Measurements from ENCODE around the gene MYO5B. TPM values are rescaled to one million over a fixed set of nuclear protein-coding genes. Genes with fewer than 3 reads are reported as not detected.
"Not testable (repeated sequence)": the region's sequence is repeated elsewhere in the genome, so short reads cannot be mapped to it uniquely, and the experiment has no call there.

The MYO5B gene
- total RNA-seq, 4 donors from 2014 or later = 1.9 to 18.3 (median 4.4) TPM

DNA sequence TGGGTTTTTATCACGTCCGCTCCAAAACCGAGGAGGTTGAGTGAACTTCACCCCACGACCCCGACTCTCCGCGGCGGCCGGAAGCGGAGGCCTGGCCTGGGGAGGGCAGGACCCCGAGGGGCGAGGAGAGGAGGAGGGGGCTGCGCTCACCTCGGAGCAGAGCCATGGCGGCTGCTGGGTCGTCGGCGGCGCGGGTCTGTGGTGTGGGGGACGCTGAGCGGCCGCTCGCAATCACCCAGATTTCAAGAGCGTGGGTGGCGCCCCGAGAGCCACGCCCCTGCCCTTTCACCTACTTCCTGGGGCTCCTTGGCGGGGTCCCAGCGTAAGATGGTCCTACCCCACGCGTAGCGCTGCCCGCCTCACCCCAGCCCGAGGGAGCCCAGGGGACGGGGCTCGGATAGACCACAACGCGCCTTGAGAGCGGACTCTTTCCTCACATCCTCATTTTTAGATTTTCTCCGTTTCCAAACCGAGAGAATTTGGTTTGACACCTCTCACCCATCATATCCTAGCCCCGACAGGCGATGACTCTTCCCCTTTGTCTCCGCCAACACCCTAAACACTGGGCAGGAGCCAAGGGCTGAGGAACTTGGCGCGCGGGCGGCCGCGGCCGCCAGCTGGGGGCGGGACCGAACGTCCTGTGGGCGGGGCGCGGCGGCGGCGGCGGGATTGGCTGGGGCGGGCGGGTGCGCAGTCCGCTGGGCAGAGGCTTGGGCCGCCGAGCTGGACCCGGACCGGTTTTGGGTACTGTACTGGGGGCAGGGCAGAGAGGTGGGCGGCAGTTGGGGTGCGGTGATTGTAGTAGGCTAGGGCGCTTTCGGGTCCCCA lies 381.4 kb downstream of the MYO5B start, which contains the start of gene ACAA2:
TSS of gene ACAA2 (minus strand) at position 215 of the 828 bp plus-strand sequence. CDS start at position 166, 49 bp downstream.
- TF ChIP-seq POLR2AphosphoS5 (IDR thresholded peaks at IDR 0.05) = peak; percentile 87
- TF ChIP-seq EP300 (IDR thresholded peaks at IDR 0.05) = no peak
- peak; percentile 57 to 60 for TF ChIP-seq POLR2A (IDR thresholded peaks at IDR 0.05)
- TF ChIP-seq, protein P1, sequence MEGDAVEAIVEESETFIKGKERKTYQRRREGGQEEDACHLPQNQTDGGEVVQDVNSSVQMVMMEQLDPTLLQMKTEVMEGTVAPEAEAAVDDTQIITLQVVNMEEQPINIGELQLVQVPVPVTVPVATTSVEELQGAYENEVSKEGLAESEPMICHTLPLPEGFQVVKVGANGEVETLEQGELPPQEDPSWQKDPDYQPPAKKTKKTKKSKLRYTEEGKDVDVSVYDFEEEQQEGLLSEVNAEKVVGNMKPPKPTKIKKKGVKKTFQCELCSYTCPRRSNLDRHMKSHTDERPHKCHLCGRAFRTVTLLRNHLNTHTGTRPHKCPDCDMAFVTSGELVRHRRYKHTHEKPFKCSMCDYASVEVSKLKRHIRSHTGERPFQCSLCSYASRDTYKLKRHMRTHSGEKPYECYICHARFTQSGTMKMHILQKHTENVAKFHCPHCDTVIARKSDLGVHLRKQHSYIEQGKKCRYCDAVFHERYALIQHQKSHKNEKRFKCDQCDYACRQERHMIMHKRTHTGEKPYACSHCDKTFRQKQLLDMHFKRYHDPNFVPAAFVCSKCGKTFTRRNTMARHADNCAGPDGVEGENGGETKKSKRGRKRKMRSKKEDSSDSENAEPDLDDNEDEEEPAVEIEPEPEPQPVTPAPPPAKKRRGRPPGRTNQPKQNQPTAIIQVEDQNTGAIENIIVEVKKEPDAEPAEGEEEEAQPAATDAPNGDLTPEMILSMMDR (IDR thresholded peaks at IDR 0.05) = no peak
- ATAC-seq = peak; percentile 95
- 0% methylated on average over 1 to 11 of the region's 74 CpGs for WGBS, 2 donors (ENCODE audit: low coverage in 1 of 2)

DNA sequence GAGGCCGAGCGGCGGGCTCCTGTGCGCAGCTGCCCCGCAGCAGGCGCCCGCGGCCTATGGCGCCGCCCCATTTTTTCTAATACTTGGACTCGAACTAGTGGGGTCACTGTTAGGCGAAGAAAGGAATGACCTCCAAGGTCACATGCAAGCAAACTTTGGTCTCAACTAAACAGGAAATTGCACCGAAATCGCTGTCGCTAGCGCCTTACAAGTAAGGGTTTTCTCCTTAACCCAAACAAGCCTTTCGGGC lies 382.0 kb downstream of the MYO5B start:
- peak; percentile 10 for ATAC-seq
- Histone ChIP-seq H3K9me3 (no peaks in the 10 kb centered on the region), H3K27ac (peak overlapping the region; percentile 89 to 100 (median 96)), H3K36me3 (peaks cover 0 to 5% of the 10 kb centered on the region in 2 donors), H3K4me3 (peak overlapping the region; percentile 79 to 83), H3K4me1 (peaks cover 3 to 28% (median 5%) of the 10 kb centered on the region in 3 donors), H3K27me3 (no peaks in the 10 kb centered on the region)
- TF ChIP-seq POLR2A (IDR thresholded peaks at IDR 0.05) = no peak
- no peak for TF ChIP-seq POLR2AphosphoS5 (IDR thresholded peaks at IDR 0.05)
- no peak for TF ChIP-seq EP300 (IDR thresholded peaks at IDR 0.05)
- TF ChIP-seq, protein P1 (IDR thresholded peaks at IDR 0.05) = no peak
- 7% methylated on average over 7 of the region's 17 CpGs; no CpG with 5 or more reads in 1 of the 2 donors for whole genome bisulfite sequencing, 2 donors (ENCODE audit: low coverage in 1 of 2)

More for the DNA sequence above, 381.4 kb downstream of the MYO5B start, which contains the start of gene ACAA2:
- Histone ChIP-seq H3K27me3 (no peaks in the 10 kb centered on the region), H3K9me3 (no peaks in the 10 kb centered on the region), H3K4me1 (peaks cover 3 to 28% (median 5%) of the 10 kb centered on the region in 3 donors), H3K36me3 (peaks cover 0 to 6% of the 10 kb centered on the region in 2 donors), H3K4me3 (peak within 1 kb of the TSS; percentile 79 to 83), H3K27ac (peak within 1 kb of the TSS; percentile 89 to 100 (median 96))

DNA sequence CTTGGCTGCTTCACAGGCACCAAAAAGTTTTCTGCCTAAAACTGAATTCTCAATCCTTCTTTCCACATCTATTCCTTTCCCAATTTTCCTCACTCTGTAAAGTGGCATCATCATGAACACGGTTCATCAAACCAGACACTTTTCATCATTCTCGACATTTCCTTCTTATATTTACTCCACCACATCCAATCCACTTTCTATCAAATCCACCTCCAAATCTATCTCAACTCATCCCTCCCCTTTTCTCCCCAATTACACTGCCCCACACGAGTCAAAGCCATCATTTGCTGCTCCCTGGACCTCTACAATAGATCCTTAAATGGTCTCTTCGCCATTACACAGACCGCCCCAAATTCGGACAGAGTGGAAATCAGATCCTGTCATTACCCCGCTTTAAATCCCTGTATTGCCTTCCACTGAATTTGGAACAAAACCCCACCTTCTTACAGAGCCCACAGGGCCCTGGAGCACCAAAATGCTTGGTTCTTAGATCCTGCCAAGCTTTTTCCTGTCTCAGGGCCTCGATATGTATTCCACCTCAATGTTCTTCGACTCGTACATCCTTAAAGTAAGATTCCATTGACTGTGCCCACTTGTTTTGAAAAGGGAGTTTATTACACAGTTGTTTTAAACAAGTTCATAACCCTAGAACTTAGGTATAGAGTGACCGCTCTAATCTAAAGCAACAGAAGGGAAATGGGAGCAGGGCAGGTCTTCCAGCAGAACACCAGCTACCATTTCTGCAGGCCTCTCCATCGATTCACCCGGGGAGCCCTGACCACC lies 382.5 kb downstream of the MYO5B start:
- no peak for ATAC-seq
- Histone ChIP-seq H3K36me3 (no peaks in the 10 kb centered on the region), H3K27me3 (no peaks in the 10 kb centered on the region), H3K9me3 (no peaks in the 10 kb centered on the region), H3K4me1 (peaks cover 3 to 28% (median 5%) of the 10 kb centered on the region in 3 donors), H3K4me3 (peak overlapping the region; percentile 79 to 83), H3K27ac (peak overlapping the region; percentile 89 to 100 (median 96))
- 37 to 51% methylated on average over 9 to 13 of the region's 13 CpGs for WGBS, 2 donors (ENCODE audit: low coverage in 1 of 2)
- TF ChIP-seq, protein P1 (IDR thresholded peaks at IDR 0.05) = no peak
- TF ChIP-seq POLR2AphosphoS5 (IDR thresholded peaks at IDR 0.05) (no peak), POLR2A (IDR thresholded peaks at IDR 0.05) (no peak)

DNA sequence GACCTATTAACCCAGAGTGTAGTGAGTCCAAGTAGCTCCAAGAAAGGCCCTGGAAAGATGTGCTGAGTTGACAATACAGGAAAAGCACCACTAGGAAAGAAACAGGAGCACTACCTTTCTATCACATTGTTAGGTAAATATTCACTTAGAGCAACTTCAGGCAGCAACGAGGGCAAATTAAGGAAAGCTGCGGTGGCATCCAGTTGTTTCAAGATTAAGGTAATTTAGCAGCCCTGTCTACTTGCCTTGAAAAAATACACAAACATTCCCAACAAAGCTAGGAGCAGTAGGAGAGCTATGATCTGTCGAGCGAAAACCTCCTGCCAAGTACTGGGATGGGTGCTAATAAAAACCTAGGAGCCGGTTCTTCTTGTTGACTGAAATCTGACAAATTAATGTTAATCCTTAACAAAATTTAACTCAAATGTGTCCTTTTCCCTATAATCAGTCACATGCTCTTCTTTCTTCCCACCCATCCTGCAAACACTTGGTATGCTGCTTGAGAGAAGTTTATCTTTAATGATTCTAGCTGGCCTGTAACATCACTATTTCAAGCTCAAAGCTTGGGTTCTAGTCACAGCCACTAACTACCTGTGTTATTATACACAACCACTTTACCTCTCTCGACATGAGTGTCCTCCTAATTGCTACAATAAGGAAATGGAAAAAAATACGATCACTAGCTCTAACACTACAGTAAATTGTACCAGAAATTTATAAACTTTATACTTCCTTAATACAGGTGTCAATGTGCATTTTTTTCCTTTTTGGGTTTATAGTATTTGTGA lies 383.6 kb downstream of the MYO5B start:
- H3K4me3 ChIP-seq = no peak overlapping the region
- H3K36me3 ChIP-seq = no peaks in the 10 kb centered on the region
- peaks cover 3 to 28% (median 5%) of the 10 kb centered on the region in 3 donors for H3K4me1 ChIP-seq
- no peaks in the 10 kb centered on the region for H3K9me3 ChIP-seq
- H3K27me3 ChIP-seq = no peaks in the 10 kb centered on the region
- TF ChIP-seq POLR2AphosphoS5 (IDR thresholded peaks at IDR 0.05) (no peak), EP300 (IDR thresholded peaks at IDR 0.05) (no peak), POLR2A (IDR thresholded peaks at IDR 0.05) (no peak)
- TF ChIP-seq, protein P1 (IDR thresholded peaks at IDR 0.05) = no peak
- no peak for ATAC-seq
- peak overlapping the region in 3 of 4 donors; percentile 44 to 97 (median 96) for H3K27ac ChIP-seq
- 43 to 49% methylated on average over 6 to 7 of the region's 7 CpGs for WGBS, 2 donors (ENCODE audit: low coverage in 1 of 2)

DNA sequence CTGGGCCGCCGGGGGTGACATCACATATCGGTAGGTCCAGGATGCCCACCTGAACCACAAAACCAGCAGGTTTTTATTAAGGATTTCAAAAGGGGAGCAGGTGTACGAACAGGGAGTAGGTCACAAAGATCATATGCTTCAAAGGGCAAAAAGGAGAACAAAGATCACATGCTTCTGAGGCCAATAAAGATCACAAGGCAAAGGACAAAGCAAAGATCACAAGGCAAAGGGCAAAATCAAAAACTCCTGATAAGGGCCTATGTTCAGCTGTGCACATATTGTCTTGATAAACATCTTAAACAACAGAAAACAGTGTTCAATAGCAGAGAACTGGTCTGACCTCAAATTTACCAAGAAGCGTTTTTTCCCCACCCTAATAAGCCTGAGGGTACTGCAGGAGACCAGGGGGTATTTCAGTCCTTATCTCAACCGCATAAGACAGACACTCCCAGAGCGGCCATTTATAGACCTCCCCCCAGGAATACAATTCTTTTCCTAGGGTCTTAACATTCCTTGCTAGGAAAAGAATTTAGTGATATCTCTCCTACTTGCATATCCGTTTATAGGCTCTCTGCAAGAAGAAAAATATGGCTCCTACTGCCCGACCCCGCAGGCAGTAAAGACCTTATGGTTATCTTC lies 386.3 kb downstream of the MYO5B start:
- peaks cover 3 to 23% (median 5%) of the 10 kb centered on the region in 3 donors for H3K4me1 ChIP-seq
- ATAC-seq, H3K36me3 ChIP-seq, H3K27me3 ChIP-seq, H3K9me3 ChIP-seq, H3K4me3 ChIP-seq, H3K27ac ChIP-seq: not testable (repeated sequence)
- WGBS, 2 donors (ENCODE audit: low coverage in 1 of 2) = 96 to 98% methylated on average over 6 to 10 of the region's 10 CpGs
